ENCODE measurements around the gene SSR4. TPM values are rescaled to one million over a fixed set of nuclear protein-coding genes. Genes with fewer than 3 reads are reported as not detected.

Gene SSR4
- total and polyA plus RNA-seq, 12 donors = 94.1 to 551 (median 147) TPM

DNA sequence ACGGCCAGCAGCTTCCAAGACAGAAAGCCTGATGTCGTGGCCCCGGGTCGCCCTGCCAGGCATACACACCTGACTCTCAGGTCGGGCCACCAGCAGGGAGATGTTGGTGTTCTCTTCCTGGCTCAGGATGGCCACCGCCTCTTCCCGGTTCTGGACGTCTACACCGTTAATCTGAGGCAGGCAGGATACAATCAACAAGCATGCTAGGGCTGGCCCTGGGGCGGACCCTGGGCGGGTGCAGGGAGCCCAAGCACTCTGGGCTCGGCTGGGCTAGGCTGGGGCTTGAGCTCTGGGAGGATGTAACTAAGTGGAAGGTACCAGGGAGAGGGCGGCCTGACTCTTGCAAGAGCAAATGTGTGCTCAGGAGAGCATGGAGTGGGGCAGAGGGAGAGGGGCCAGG, 11.0 kb downstream of the SSR4 start:
- DNase-seq (no peak), ATAC-seq (no peak)
- Histone ChIP-seq H3K9me3 (peaks cover 0 to 6% (median 0%) of the 10 kb centered on the region in 11 donors), H3K4me3 (no peak overlapping the region), H3K36me3 (no peaks in the 10 kb centered on the region), H3K4me1 (no peaks in the 10 kb centered on the region), H3K27me3 (peaks cover 0 to 9% (median 0%) of the 10 kb centered on the region in 7 donors), H3K27ac (no peak overlapping the region)
- TF ChIP-seq, protein P1, sequence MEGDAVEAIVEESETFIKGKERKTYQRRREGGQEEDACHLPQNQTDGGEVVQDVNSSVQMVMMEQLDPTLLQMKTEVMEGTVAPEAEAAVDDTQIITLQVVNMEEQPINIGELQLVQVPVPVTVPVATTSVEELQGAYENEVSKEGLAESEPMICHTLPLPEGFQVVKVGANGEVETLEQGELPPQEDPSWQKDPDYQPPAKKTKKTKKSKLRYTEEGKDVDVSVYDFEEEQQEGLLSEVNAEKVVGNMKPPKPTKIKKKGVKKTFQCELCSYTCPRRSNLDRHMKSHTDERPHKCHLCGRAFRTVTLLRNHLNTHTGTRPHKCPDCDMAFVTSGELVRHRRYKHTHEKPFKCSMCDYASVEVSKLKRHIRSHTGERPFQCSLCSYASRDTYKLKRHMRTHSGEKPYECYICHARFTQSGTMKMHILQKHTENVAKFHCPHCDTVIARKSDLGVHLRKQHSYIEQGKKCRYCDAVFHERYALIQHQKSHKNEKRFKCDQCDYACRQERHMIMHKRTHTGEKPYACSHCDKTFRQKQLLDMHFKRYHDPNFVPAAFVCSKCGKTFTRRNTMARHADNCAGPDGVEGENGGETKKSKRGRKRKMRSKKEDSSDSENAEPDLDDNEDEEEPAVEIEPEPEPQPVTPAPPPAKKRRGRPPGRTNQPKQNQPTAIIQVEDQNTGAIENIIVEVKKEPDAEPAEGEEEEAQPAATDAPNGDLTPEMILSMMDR (IDR thresholded peaks at IDR 0.05) = no peak
- 84 to 89% methylated on average over 8 to 13 of the region's 13 CpGs for WGBS, 2 donors
- intact Hi-C loops (cut with DNase I) = no loop called here

GRCh38 chrX:153806999-153807575, 12.6 kb downstream of the SSR4 start:
- peaks cover 0 to 6% (median 0%) of the 10 kb centered on the region in 11 donors for H3K9me3 ChIP-seq
- intact Hi-C loops (cut with DNase I) = no loop called here

GRCh38 chrX:153807976-153808375, 13.5 kb downstream of the SSR4 start:
- peaks cover 0 to 23% (median 0%) of the 10 kb centered on the region in 7 donors for H3K27me3 ChIP-seq
- no peak for ATAC-seq
- H3K4me3 ChIP-seq = no peak overlapping the region
- H3K4me1 ChIP-seq = no peaks in the 10 kb centered on the region
- no peaks in the 10 kb centered on the region for H3K36me3 ChIP-seq
- 95% methylated on average over 10 to 19 of the region's 19 CpGs for WGBS, 2 donors
- no peak overlapping the region for H3K27ac ChIP-seq
- intact Hi-C loops (cut with DNase I) = no loop called here
- TF ChIP-seq, protein P1 (IDR thresholded peaks at IDR 0.05) = no peak
- H3K9me3 ChIP-seq = peaks cover 0 to 6% (median 0%) of the 10 kb centered on the region in 11 donors
- no peak for DNase-seq

More at GRCh38 chrX:153806999-153807575, 12.6 kb downstream of the SSR4 start:
- DNase-seq = no peak
- H3K27ac ChIP-seq = no peak overlapping the region
- ATAC-seq = peak in 1 of 8 donors; percentile 5
- no peaks in the 10 kb centered on the region for H3K36me3 ChIP-seq
- no peak overlapping the region for H3K4me3 ChIP-seq
- no peaks in the 10 kb centered on the region for H3K4me1 ChIP-seq
- WGBS, 2 donors = 94 to 95% methylated on average over 25 to 28 of the region's 28 CpGs
- TF ChIP-seq, protein P1 (IDR thresholded peaks at IDR 0.05) = no peak
- peaks cover 0 to 23% (median 0%) of the 10 kb centered on the region in 7 donors for H3K27me3 ChIP-seq

DNA sequence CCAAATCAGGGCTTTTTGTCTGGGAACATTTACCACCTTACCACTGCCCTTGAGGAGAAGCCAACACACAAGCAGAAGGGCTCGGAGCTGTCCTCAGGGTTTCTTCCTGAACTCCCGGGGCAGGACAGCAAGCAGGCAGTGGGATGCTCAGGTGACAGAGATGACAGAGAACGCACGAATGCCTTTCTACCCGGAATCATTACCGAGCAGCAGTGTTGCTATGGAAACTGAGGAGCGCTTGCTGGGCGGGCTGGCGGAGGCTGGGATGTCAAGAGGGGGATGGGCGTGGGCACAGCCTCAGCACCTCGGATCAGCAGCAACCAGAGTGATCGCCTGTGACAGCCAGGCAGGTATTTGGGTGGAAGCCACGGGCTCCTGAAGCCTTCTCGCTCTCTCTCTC, 17.8 kb downstream of the SSR4 start:
- Histone ChIP-seq H3K4me3 (no peak overlapping the region), H3K9me3 (no peaks in the 10 kb centered on the region), H3K27ac (no peak overlapping the region), H3K36me3 (no peaks in the 10 kb centered on the region), H3K27me3 (peaks cover 0 to 42% (median 0%) of the 10 kb centered on the region in 7 donors), H3K4me1 (no peaks in the 10 kb centered on the region)
- no peak for ATAC-seq
- no peak for DNase-seq
- WGBS, 2 donors = 48 to 61% methylated on average over 14 of the region's 14 CpGs
- intact Hi-C loops (cut with DNase I) = loop anchor here in 1 of 10 donors (10.0 kb wide), 1 partner anchor 113 kb away; the partner anchor contains the start of gene ARHGAP4
- TF ChIP-seq, protein P1 (IDR thresholded peaks at IDR 0.05) = no peak

Data from heart right ventricle (tissue), 16 donors.